Embryonic facial prominence (tissue), 1 donor: ENCODE data around the gene PADI6.

Experiments
- DNase-seq: peaks from one replicate; pipeline ENCODE4 v3.0.0-alpha.2; 2016; ENCODE audit errors: extremely low spot score

PADI6 gene

DNA sequence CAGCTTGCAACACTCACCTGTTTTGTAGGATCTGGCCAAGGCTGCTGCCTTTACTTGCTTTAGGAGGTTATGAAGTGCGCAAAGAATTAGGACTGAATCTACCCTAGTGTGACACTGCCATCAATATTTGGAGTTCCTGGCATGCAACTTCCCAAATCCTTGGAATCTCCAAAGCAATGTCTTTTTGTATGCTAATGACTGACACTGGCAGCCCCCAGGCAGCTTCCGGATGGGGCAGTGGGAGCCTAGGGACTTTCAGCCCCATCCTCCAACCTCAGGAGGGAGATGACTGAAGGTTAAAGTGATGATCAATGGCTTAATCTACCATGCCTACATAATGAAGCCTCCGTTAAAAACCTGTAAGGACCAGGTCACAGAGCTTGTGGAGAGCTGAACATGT, 62.0 kb downstream of the PADI6 start:
- DNase-seq: no peak

DNA sequence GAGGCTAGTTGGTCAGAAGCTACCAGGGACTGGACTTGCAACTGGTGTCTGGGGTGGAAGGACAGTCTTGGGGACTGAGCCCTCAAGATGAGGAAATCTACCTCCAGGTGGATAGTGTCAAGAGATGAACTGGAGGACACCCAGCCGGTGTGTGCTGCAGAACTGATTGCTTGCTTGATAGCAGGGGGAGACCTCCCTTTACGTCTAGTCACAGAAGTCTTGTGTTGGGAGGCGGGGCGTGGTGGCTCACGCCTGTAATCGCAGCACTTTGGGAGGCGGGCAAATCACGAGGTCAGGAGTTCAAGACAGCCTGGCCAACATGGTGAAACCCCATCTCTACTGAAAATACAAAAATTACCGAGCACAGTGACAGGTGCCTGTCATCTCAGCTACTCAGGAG, 62.6 kb downstream of the PADI6 start:
- DNase-seq: no peak

DNA sequence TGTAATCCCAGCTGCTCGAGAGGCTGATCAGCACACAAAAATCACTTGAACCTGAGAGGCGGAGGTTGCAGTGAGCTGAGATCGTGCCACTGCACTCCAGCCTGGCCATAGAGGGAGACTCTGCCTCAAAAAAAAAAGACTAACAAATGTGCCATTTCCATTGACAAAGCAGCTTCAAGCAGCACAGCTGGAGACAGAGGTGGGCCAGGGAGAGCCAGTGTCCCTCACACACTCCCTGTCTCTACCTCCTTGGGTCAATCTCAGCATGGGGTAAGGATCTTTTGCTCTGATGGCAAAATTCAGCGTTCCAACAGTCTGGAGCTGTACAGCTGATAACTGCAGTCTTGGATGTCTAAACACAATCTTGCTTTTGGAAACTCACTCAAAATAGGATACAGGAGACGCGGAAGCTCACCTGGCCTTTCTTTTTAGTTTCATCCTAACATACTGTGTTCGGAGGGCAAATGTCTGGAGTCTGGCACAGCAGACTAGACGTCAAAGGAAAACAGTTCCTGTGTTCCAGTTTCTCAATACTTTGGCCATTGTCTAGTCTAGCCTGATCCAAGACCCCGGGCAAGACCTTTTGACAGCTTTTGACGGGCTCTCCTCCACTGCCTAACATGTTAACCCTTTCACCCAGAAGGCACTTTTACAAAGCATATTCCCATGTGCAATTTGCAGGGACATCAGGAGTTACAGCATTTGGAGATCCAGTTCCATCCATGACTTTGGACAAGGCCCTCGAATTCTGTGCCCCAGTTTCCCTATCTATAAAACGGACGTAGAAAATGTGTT, 64.6 kb downstream of the PADI6 start:
- DNase-seq: no peak

DNA sequence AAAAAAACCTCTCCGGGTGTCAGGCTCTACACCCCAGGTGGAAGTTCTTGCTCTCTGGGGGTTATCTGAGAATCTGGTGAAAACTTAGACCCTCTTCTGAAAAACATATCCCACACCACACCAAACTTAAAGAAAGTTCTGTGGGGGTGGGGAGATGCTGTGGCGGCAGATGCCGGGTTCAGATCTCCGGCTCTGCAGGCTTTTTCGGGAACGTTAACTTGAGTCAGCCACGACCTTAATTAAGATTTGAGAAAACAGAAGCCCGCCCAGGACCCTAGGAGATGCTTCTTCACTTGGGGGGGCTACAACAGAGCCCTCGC, 65.2 kb downstream of the PADI6 start:
- DNase-seq: no peak

DNA sequence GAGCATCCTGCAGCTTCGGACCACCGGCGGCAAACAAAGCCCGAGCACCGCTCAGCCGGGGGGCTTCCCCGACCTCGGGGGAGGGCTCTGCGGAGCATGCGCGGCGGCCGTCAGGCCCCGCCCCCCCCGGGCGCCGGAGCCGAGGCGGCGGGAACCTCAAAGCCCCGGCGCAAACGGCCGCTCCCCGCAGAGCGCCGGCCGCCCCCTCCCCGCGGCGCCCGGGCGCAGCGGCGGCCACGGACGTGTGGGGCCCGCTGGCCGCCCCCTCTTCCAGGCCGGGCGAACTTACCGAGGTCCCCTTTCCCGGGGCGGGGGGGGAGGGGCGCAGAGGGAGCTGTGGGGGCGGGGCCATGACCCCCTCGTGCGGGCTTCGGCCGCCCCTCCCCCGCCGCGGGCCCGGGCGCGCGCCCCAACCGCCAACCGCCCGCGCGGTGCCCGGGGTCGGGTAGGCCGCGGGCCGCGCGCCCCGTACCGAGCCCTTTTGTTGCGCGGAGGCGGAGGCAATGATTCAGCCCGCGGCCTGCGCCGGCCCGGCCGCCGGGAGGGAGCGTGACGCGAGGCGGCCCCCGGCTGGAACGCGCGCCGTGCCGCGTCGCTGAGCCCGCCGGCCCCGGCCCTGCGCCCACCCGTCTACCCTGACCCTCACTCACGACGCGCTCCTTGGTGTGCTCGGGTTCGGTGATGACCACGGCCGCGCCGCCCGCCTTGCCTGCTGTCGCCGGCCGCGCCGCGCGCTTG, 65.8 kb downstream of the PADI6 start:
- no peak for DNase-seq

DNA sequence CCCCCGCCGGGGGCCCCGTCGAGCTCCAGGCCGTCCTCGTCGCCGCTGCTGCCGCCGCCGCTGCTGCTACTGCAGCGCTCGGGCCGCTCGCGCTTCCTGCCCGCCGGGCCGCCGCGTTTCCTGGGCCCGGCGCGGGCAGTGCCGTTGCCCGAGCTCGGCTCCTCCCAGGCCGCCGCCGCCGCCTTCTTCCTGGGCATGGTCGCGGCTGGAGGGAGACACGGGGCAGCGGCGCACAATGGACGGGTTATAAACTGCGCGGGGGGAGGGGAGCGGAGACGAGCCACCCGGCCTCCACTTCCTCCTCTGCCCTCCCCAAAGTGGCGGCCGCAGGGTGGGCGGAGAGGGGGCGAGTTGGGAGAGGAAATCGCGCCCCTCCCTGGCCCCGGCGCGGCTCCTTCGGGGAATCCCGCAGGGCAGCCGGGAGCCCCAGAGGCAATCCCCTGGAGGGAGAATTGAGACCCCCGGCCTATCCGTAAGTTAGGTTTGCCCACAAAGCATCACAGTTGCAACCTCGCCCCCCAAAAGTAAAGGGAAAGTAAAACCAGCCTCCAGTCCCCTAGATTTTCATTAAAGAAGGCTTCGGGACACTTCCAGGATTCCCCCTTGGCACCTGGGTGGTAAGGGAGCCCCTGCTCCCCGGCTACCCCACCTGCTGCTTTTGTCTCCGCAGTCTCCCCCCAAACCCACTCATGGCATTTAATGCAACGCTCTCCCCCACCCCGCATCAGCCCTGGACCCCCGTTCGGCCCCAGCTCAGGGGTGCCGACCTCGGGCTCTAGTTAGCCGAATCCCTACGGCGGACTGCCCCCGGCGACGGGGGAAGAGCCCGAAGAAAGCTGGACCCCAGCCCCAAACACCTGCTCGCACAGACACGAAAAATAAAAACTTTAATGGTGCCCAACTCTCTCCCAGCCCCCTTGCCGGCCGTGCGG, 66.6 kb downstream of the PADI6 start:
- peak; percentile 16 for DNase-seq

DNA sequence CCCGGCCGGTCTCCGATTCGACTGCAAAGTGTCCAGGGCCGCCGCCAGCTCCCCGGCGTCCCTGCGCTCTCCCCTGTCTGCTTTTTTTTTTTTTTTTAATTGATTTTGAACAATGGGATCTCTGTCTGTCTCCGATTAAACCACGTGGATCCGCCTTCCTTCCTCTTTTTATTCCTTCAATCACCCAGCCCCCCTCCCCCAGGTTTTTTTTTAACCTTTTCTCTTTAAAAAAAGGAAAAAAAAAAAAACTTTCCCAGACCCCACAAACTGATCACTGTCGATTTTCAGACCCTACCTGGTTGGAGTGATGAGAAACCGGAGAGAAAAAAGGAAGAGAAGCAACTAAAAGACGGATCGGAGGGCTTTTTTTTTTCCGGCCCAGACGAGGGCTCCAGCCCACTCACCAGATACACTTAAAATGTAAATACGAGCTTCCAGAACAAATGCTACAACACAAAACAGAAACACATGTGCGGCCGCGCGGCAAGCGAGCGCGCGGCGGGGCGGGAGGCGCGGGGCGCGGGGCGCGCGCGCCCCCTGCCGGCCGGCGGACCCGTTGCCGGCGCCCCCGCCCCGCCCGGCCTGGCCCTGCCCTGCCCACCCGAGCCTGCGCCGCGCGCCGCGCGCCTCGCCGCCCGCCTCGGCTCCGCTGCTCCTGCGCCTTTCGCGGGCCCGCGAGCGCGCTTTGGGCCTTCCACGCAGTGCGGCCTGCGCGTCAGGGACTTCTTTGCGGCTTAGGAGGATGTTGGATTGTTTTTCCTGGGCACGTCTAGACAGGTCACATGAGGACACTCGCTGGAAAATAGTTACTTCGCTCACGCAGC, 67.5 kb downstream of the PADI6 start, which contains the start of gene RCC2:
TSS of gene RCC2 (minus strand) at position 428 of the 824 bp plus-strand sequence. CDS start 1,163 bp downstream, outside the sequence.
- DNase-seq: peak; percentile 74

DNA sequence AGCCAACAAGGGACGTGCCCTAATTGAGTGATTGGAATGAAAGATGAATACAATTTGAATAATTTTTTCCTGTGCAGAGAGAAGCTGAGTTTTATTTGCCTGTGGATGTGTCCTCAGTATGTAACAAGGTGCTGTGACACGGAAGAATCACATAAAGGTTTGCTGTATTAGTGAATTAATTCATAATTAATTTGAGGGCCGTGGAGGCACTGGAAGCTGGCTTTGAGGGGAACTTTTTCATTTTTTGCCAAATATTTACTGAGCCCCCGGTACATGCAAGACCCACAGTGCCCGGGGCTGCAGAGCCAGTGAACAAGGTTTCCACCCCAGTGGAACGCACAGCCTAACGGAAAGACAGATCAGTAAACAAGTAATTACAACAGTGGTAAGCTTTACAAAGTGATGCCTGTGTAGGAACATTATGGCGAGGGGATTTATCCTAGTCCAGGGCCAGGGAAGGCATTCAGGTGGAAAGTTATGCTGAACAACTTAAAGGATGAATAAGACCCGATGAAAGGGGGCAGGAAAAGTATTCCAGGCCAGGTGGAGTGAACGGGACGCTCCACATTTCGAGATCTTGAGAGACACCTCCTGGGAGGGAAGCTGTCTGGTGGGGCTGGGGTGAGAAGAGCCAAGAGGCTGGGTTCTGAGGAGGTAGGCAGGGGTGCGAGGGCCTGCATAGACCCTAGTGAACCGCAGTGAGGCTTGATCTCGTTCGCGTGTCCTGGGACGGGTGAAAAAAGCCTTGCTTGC, 68.3 kb downstream of the PADI6 start:
- no peak for DNase-seq

DNA sequence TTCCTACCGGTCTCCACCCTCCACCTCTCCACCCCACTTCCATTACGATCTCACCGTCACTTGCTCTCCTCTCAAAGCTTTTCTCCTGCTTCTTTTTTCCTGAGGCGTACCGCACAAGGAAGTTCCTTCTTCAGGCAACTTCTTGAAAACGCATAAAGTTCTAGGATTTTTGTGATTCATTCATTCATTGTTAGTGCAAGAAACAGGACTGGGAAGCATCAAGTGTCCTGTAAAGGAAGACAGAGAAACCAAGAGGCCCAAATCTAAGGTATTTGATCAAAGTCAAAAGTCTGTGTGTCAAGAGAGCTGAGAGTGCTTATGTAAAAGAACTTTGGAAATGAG, 68.8 kb downstream of the PADI6 start:
- DNase-seq: no peak

DNA sequence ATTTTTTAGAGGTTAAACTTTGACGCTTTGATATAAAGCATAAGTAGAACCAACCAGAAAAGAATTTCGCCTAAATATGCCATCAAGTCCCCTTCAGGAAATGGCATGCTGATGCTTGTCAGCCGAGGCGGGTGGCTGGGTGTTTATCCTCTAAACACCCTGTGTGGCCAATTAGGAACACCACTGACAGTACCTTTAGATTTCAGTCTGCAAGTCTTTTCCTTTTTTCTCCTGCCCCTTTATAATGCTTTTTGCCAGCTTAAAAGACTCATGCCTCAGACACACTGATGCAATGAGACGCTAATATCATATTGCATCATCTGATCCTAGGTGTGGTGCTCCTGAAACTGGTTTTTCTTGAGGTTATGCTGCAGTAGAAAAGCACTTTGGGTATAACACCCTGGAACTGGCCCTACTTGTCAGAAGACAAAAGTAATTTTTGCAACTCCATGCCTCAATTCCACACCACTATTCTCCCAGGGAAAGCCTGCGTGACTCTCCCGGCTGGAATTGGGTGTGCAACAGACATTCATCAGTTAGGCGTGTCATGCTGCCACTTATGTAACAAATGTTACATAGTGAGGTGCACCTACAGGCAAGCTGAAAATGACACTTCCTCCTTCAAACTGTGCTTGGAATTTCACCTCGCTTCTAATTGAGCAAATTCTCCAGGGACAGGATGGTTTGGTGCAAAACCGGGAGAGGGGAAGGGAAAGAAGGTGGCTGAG, 69.4 kb downstream of the PADI6 start:
- DNase-seq: peak; percentile 18

DNA sequence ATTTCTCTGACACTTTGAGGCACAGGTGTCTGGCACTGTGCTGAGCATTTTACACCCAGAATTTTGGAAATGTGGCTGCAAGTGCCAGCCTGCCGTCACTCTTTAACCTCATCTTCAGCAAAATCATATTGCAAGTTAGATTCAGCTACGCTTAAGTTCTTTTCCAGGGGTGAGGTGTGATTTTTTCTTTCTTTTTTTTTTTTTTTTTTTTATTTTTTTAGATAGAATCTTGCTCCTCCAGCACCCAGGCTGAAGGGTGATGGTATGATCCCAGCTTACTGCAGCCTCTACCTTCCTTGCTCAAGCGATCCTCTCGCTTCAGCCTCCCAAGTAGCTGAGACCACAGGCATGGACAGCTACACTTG, 70.0 kb downstream of the PADI6 start:
- no peak for DNase-seq

DNA sequence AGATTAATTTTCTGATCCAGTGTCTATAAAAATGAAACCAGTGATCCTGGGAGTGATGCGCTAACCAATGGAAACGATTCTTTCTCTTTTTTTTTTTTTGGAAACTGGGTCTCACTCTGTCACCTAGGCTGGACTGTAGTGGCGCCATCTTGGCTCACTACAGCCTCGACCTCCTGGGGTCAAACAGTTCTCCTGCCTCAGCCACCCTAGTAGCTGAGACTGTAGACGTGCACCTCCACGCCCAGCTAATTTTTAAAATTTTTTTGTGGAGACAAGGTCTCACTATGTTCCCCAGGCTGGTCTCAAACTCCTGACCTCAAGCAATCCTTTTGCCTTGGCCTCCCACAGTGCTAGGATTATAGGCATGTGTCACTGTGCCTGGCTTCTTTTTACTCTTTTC, 70.8 kb downstream of the PADI6 start:
- no peak for DNase-seq

DNA sequence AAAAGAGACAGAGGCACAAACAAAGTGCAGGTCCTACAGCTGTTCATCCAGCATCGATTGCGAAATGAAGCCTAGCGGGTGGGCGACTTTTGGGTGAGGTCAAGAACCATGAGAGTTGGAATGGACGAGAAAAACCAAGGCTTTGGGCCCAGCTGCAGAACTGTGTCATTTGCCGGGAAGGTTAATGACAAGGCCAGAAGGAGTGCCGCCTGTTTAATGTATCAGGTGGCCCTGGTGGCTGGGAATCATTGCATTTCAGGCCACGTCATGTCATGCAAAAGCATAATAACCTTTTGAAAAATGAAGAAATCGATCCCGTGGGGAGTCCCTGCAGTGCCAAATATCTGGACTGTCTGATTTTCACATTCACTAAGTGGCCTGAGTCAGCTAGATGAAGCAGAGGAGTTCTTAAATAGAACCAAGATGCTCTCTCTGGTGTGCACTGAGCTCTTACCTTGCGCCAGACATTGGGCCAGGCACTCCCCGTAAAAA, 75.6 kb downstream of the PADI6 start:
- no peak for DNase-seq
